ENCODE measurements around the gene CPLANE1. TPM values are rescaled to one million over a fixed set of nuclear protein-coding genes. Genes with fewer than 3 reads are reported as not detected.
A peak's percentile ranks its signal among the peaks of the same experiment; 100 is the strongest.

The CPLANE1 gene
- total RNA-seq, 1 donor from 2014 or later = 21.8 TPM

DNA sequence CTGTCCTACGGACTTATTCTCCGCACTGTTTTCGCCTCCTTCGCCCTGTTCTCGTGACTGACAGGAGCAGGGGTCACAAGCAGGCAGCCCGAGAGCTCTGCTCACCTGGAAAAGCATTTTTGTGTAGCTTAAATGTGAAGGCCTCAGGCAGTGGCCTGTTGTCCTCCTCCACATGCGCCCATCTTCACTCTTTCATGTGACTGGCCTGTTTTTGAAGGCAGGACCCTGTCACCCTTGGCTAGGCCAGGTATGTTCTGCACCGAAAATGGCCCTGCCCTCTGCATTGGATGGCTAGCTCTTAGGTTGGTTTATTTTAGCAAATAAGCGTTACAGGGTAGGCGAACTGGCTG, 614 bp upstream of the CPLANE1 start:
- FAIRE-seq (no peak), DNase-seq (ENCODE audit: low read depth) (no peak)
- Histone ChIP-seq H3K9ac (ENCODE audit: low read length) (peak overlapping the region; percentile 95), H3K27me3 (ENCODE audit: insufficient read depth, low read length) (no peaks in the 10 kb centered on the region), H3K4me2 (ENCODE audit: low read length) (peak overlapping the region; percentile 94), H3K36me3 (ENCODE audit: insufficient read depth, low read length) (no peaks in the 10 kb centered on the region), H4K20me1 (ENCODE audit: insufficient read depth, low read length) (no peaks in the 10 kb centered on the region), H2AFZ (ENCODE audit: low read depth, low read length) (peak overlapping the region; percentile 93), H3K27ac (ENCODE audit: low read depth, low read length) (peak overlapping the region; percentile 91), H3K4me3 (ENCODE audit: insufficient read depth, low read depth, low read length) (peak overlapping the region; percentile 89), H3K4me1 (ENCODE audit: insufficient read depth, low read length) (peaks cover 4% of the 10 kb centered on the region), H3K79me2 (ENCODE audit: insufficient read depth, low read length) (peaks cover 31% of the 10 kb centered on the region), H3K9me3 (ENCODE audit: insufficient read depth, low read depth, low read length) (no peaks in the 10 kb centered on the region)
- Mint-ChIP-seq H3K4me1 (ENCODE audit: low read depth, unreplicated experiment) (peaks cover 4% of the 10 kb centered on the region), H3K36me3 (ENCODE audit: low read depth, unreplicated experiment) (peaks cover 5% of the 10 kb centered on the region), H3K4me3 (ENCODE audit: unreplicated experiment) (peak overlapping the region; percentile 88), H3K27ac (ENCODE audit: unreplicated experiment) (peak overlapping the region; percentile 84), H3K27me3 (ENCODE audit: low read depth, unreplicated experiment) (no peaks in the 10 kb centered on the region), H3K9me3 (ENCODE audit: unreplicated experiment) (peaks cover 9% of the 10 kb centered on the region)
- TF ChIP-seq CTCF (IDR thresholded peaks at IDR 0.05; ENCODE audit: insufficient read depth, low read depth, low read length) (no peak), EZH2 (IDR thresholded peaks at IDR 0.05; ENCODE audit: insufficient read depth, low read length) (no peak)

GRCh38 chr5:37248421-37248969, 681 bp downstream of the CPLANE1 start:
- Mint-ChIP-seq H3K36me3 (ENCODE audit: low read depth, unreplicated experiment) (no peaks in the 10 kb centered on the region), H3K9me3 (ENCODE audit: unreplicated experiment) (no peaks in the 10 kb centered on the region), H3K4me1 (ENCODE audit: low read depth, unreplicated experiment) (peaks cover 4% of the 10 kb centered on the region), H3K27me3 (ENCODE audit: low read depth, unreplicated experiment) (no peaks in the 10 kb centered on the region), H3K4me3 (ENCODE audit: unreplicated experiment) (peak overlapping the region; percentile 86), H3K27ac (ENCODE audit: unreplicated experiment) (peak overlapping the region; percentile 58)
- peak overlapping the region; percentile 95 for H3K9ac ChIP-seq (ENCODE audit: low read length)
- H3K27ac ChIP-seq (ENCODE audit: low read depth, low read length) = peak overlapping the region; percentile 91
- no peaks in the 10 kb centered on the region for H3K27me3 ChIP-seq (ENCODE audit: insufficient read depth, low read length)
- no peaks in the 10 kb centered on the region for H3K9me3 ChIP-seq (ENCODE audit: insufficient read depth, low read depth, low read length)
- H4K20me1 ChIP-seq (ENCODE audit: insufficient read depth, low read length) = no peaks in the 10 kb centered on the region
- no peak for FAIRE-seq
- H3K36me3 ChIP-seq (ENCODE audit: insufficient read depth, low read length) = no peaks in the 10 kb centered on the region
- peak overlapping the region; percentile 94 for H3K4me2 ChIP-seq (ENCODE audit: low read length)
- peaks cover 31% of the 10 kb centered on the region for H3K79me2 ChIP-seq (ENCODE audit: insufficient read depth, low read length)
- peak overlapping the region; percentile 89 for H3K4me3 ChIP-seq (ENCODE audit: insufficient read depth, low read depth, low read length)
- peak overlapping the region; percentile 93 for H2AFZ ChIP-seq (ENCODE audit: low read depth, low read length)
- no peak for DNase-seq (ENCODE audit: low read depth)
- H3K4me1 ChIP-seq (ENCODE audit: insufficient read depth, low read length) = peaks cover 4% of the 10 kb centered on the region
- no peak for TF ChIP-seq EZH2 (IDR thresholded peaks at IDR 0.05; ENCODE audit: insufficient read depth, low read length)
- no peak for TF ChIP-seq CTCF (IDR thresholded peaks at IDR 0.05; ENCODE audit: insufficient read depth, low read depth, low read length)

DNA sequence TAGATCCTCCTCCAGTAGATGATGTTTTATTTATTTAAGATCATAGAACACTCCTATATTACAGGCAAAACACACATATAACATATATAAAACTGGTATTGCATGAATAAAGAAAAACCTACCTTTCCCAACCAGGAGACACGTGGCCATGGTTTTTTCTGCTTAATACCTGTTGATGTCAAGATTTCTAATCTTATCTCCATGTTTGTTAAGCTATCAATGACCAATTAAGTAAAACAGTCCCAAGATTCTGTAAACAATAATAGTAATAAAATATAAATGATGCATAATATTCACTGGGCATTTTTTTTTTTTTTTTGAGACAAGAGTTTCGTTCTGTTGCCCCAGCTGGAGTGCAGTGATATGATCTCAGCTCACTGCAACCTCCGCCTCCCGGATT, 1.7 kb downstream of the CPLANE1 start:
- Mint-ChIP-seq H3K4me3 (ENCODE audit: unreplicated experiment) (peak overlapping the region; percentile 86), H3K27ac (ENCODE audit: unreplicated experiment) (no peak overlapping the region), H3K9me3 (ENCODE audit: unreplicated experiment) (no peaks in the 10 kb centered on the region), H3K27me3 (ENCODE audit: low read depth, unreplicated experiment) (no peaks in the 10 kb centered on the region), H3K4me1 (ENCODE audit: low read depth, unreplicated experiment) (peaks cover 4% of the 10 kb centered on the region), H3K36me3 (ENCODE audit: low read depth, unreplicated experiment) (no peaks in the 10 kb centered on the region)
- H3K4me1 ChIP-seq (ENCODE audit: insufficient read depth, low read length) = peaks cover 4% of the 10 kb centered on the region
- no peak overlapping the region for H3K27ac ChIP-seq (ENCODE audit: low read depth, low read length)
- H3K9ac ChIP-seq (ENCODE audit: low read length) = no peak overlapping the region
- no peak for TF ChIP-seq CTCF (IDR thresholded peaks at IDR 0.05; ENCODE audit: insufficient read depth, low read depth, low read length)
- no peak for TF ChIP-seq EZH2 (IDR thresholded peaks at IDR 0.05; ENCODE audit: insufficient read depth, low read length)
- H3K9me3 ChIP-seq (ENCODE audit: insufficient read depth, low read depth, low read length) = no peaks in the 10 kb centered on the region
- no peaks in the 10 kb centered on the region for H3K27me3 ChIP-seq (ENCODE audit: insufficient read depth, low read length)
- no peak overlapping the region for H3K4me3 ChIP-seq (ENCODE audit: insufficient read depth, low read depth, low read length)
- FAIRE-seq = no peak
- H2AFZ ChIP-seq (ENCODE audit: low read depth, low read length) = no peak overlapping the region
- DNase-seq (ENCODE audit: low read depth) = no peak
- peaks cover 31% of the 10 kb centered on the region for H3K79me2 ChIP-seq (ENCODE audit: insufficient read depth, low read length)
- no peaks in the 10 kb centered on the region for H3K36me3 ChIP-seq (ENCODE audit: insufficient read depth, low read length)
- peak overlapping the region; percentile 94 for H3K4me2 ChIP-seq (ENCODE audit: low read length)
- no peaks in the 10 kb centered on the region for H4K20me1 ChIP-seq (ENCODE audit: insufficient read depth, low read length)

All from astrocyte (in vitro differentiated cells and primary cell).